Fibroblast of lung (primary cell): Measurements from ENCODE around the gene KDM6B. TPM values are rescaled to one million over a fixed set of nuclear protein-coding genes. Genes with fewer than 3 reads are reported as not detected.

Source experiments
- DNase-seq, 2 donors: peaks; one replicate each; pipeline versions ENCODE4 v3.0.0 to v3.0.0-alpha.2; 2010; ENCODE audit warnings: low read depth in 2 of 2
- H2AFZ ChIP-seq: 2 replicates; pipeline ENCODE4 v1.5.1; 2012; ENCODE audit warnings: low read length, control low read depth, inconsistent platforms
- H3K27ac ChIP-seq: 2 replicates; pipeline ENCODE4 v1.5.1; 2011; ENCODE audit warnings: low read length, control low read depth; ENCODE audit not compliant: insufficient read depth
- H3K27me3 ChIP-seq: 2 replicates; pipeline ENCODE4 v1.5.1; 2011; ENCODE audit warnings: mild to moderate bottlenecking, low read length; ENCODE audit not compliant: control insufficient read depth, insufficient read depth
- H3K36me3 ChIP-seq: 2 replicates; pipeline ENCODE4 v1.5.1; 2011; ENCODE audit warnings: low read length; ENCODE audit not compliant: control insufficient read depth, insufficient read depth
- H3K4me1 ChIP-seq: 2 replicates; pipeline ENCODE4 v1.5.1; 2011; ENCODE audit warnings: low read length; ENCODE audit not compliant: control insufficient read depth, insufficient read depth; ENCODE audit errors: extremely low read depth
- H3K4me2 ChIP-seq: 2 replicates; pipeline ENCODE4 v1.5.1; 2011; ENCODE audit warnings: low read length, control low read depth; ENCODE audit not compliant: insufficient read depth; ENCODE audit errors: extremely low read depth
- H3K4me3 ChIP-seq, 4 experiments: fragments of 200-600 bp in 1 of 4; sonication (generic) in 1 of 4; replicated peaks in 1 of 4; 2 replicates each; pipeline ENCODE4 v1.5.1; 2011 to 2016; ENCODE audit warnings: low read length in 4 of 4, low read depth in 3 of 4, mild to moderate bottlenecking in 3 of 4, control low read depth in 2 of 4, inconsistent platforms in 1 of 4, mixed read lengths in 1 of 4; ENCODE audit not compliant: insufficient read depth in 1 of 4; ENCODE audit errors: control extremely low read depth in 1 of 4
- H3K79me2 ChIP-seq: 2 replicates; pipeline ENCODE4 v1.5.1; 2012; ENCODE audit warnings: mild to moderate bottlenecking, low read length, inconsistent platforms; ENCODE audit not compliant: control insufficient read depth, insufficient read depth
- H3K9ac ChIP-seq: 2 replicates; pipeline ENCODE4 v1.5.1; 2011; ENCODE audit warnings: mild to moderate bottlenecking, low read length, control low read depth; ENCODE audit not compliant: insufficient read depth
- H3K9me3 ChIP-seq: 2 replicates; pipeline ENCODE4 v1.5.1; 2012; ENCODE audit warnings: low read depth, low read length; ENCODE audit not compliant: control insufficient read depth, insufficient read depth
- H4K20me1 ChIP-seq: 2 replicates; pipeline ENCODE4 v1.5.1; 2011; ENCODE audit warnings: low read length; ENCODE audit not compliant: control insufficient read depth, insufficient read depth; ENCODE audit errors: extremely low read depth
- EZH2 ChIP-seq: IDR thresholded peaks from 2 replicates; pipeline ENCODE4 v1.5.1; 2012; ENCODE audit warnings: low read length, control low read depth, mild to moderate bottlenecking; ENCODE audit errors: missing control alignments
- polyA plus RNA-seq, 2 donors: library from polyadenylated mRNA; depleted of rRNA in 1 of 2; stranded (reverse) in 1 of 2; unstranded in 1 of 2; fragments of >200 nt; gene quantifications; 2 replicates each; pipeline ENCODE4 v1.2.1, GENCODE V29; 2011 to 2012; ENCODE audit warnings: missing spikeins in 1 of 2
- total RNA-seq: library from RNA; depleted of rRNA; stranded (reverse); fragments of >200 nt; gene quantifications from 2 replicates; pipeline ENCODE4 v1.2.1, GENCODE V29; 2014
- TF ChIP-seq, protein P1 (sequence below), 2 donors: IDR thresholded peaks in 1 of 2; conservative IDR thresholded peaks in 1 of 2; 1 replicate in 1 of 2; 2 replicates in 1 of 2; pipeline ENCODE4 v1.5.1; 2011 to 2012; ENCODE audit warnings: low read length in 2 of 2, control low read depth in 1 of 2, inconsistent platforms in 1 of 2, low read depth in 1 of 2, mild to moderate bottlenecking in 1 of 2

Gene KDM6B
- total and polyA plus RNA-seq, 2 donors (not counting 1 experiment from before 2014, with no cell fraction given), result 1.1 to 9.4 TPM

GRCh38 chr17:7838090-7839075 is 4.4 kb downstream of the KDM6B start:
- H3K9me3 ChIP-seq, result no peaks in the 10 kb centered on the region
- H3K4me1 ChIP-seq, result peaks cover 26% of the 10 kb centered on the region
- H3K36me3 ChIP-seq, result peaks cover 7% of the 10 kb centered on the region
- peak overlapping the region; percentile 15 to 92 (median 56) for H3K4me3 ChIP-seq
- TF ChIP-seq, protein P1, sequence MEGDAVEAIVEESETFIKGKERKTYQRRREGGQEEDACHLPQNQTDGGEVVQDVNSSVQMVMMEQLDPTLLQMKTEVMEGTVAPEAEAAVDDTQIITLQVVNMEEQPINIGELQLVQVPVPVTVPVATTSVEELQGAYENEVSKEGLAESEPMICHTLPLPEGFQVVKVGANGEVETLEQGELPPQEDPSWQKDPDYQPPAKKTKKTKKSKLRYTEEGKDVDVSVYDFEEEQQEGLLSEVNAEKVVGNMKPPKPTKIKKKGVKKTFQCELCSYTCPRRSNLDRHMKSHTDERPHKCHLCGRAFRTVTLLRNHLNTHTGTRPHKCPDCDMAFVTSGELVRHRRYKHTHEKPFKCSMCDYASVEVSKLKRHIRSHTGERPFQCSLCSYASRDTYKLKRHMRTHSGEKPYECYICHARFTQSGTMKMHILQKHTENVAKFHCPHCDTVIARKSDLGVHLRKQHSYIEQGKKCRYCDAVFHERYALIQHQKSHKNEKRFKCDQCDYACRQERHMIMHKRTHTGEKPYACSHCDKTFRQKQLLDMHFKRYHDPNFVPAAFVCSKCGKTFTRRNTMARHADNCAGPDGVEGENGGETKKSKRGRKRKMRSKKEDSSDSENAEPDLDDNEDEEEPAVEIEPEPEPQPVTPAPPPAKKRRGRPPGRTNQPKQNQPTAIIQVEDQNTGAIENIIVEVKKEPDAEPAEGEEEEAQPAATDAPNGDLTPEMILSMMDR (conservative IDR thresholded peaks at IDR 0.05 in 1 of 2, IDR thresholded peaks at IDR 0.05 in 1 of 2; ENCODE audit: low read depth in 1 of 2, low read length in 2 of 2), result no peak
- no peak for TF ChIP-seq EZH2
- H2AFZ ChIP-seq, result no peak overlapping the region
- DNase-seq, result peak; percentile 75 to 88
- H3K4me2 ChIP-seq, result peak overlapping the region; percentile 76
- peak overlapping the region; percentile 40 for H3K9ac ChIP-seq
- peaks cover 27% of the 10 kb centered on the region for H3K79me2 ChIP-seq
- no peaks in the 10 kb centered on the region for H3K27me3 ChIP-seq
- H3K27ac ChIP-seq, result peak overlapping the region; percentile 98
- no peaks in the 10 kb centered on the region for H4K20me1 ChIP-seq

DNA sequence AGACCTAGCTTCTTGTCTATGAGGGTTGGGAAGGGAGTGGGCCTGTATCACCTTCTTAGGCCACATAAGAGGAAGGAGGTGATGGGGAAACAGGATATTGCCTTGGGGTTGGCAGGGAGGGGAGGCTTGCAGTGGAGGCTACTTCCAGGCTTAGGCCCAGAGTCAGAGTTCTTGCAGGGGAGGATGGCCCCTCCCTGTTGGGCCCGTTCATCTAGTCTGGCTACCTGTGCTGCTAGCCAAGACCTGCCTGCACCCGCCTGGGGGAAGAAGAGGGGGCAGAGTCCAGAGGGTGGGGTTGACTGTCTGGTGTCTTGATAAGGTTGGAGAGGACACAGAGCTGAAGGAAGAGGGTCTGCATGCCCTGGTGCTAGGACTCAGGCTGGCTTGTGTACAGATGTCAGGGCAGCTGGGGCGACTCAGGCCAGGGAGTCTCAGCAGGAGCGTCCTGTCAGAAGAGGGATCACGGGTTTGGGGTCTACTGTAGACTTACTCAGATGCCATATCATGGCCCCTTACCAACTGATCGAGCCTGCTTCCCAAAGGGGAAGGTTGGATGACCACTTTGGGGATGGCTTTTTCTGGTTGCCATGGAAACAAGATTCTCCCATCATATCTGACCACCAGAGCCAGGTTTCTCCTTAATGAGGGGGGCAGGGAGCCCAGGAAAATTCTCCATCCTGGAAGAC is 5.3 kb downstream of the KDM6B start:
- H3K4me1 ChIP-seq, result peaks cover 26% of the 10 kb centered on the region
- no peaks in the 10 kb centered on the region for H3K9me3 ChIP-seq
- H3K4me3 ChIP-seq, result peak overlapping the region in 3 of 4 experiments; percentile 38 to 92 (median 73)
- H3K27me3 ChIP-seq, result no peaks in the 10 kb centered on the region
- H3K79me2 ChIP-seq, result peaks cover 31% of the 10 kb centered on the region
- no peak for DNase-seq
- peak overlapping the region; percentile 75 for H3K4me2 ChIP-seq
- H4K20me1 ChIP-seq, result no peaks in the 10 kb centered on the region
- peak overlapping the region; percentile 27 for H3K9ac ChIP-seq
- H3K27ac ChIP-seq, result peak overlapping the region; percentile 48
- no peak overlapping the region for H2AFZ ChIP-seq
- no peak for TF ChIP-seq EZH2
- TF ChIP-seq, protein P1 (conservative IDR thresholded peaks at IDR 0.05 in 1 of 2, IDR thresholded peaks at IDR 0.05 in 1 of 2; ENCODE audit: low read depth in 1 of 2, low read length in 2 of 2), result no peak
- peaks cover 7% of the 10 kb centered on the region for H3K36me3 ChIP-seq

GRCh38 chr17:7839876-7840261 is 5.9 kb downstream of the KDM6B start:
- Histone ChIP-seq H4K20me1 (no peaks in the 10 kb centered on the region), H2AFZ (no peak overlapping the region), H3K27me3 (no peaks in the 10 kb centered on the region), H3K27ac (no peak overlapping the region), H3K4me2 (no peak overlapping the region), H3K36me3 (peaks cover 7% of the 10 kb centered on the region), H3K4me3 (peak overlapping the region in 1 of 4 experiments; percentile 92), H3K9me3 (no peaks in the 10 kb centered on the region), H3K4me1 (peaks cover 26% of the 10 kb centered on the region), H3K79me2 (peaks cover 33% of the 10 kb centered on the region), H3K9ac (no peak overlapping the region)
- peak; percentile 36 to 56 for DNase-seq
- no peak for TF ChIP-seq EZH2
- TF ChIP-seq, protein P1 (conservative IDR thresholded peaks at IDR 0.05 in 1 of 2, IDR thresholded peaks at IDR 0.05 in 1 of 2; ENCODE audit: low read depth in 1 of 2, low read length in 2 of 2), result no peak
